ENCODE results near the gene FGD6. TPM values are rescaled to one million over a fixed set of nuclear protein-coding genes. Genes with fewer than 3 reads are reported as not detected.

The FGD6 gene
- total RNA-seq, 1 donor from 2014 or later: 11.9 TPM

- H3K27ac Mint-ChIP-seq (ENCODE audit: unreplicated experiment): no peak overlapping the region
- H3K36me3 Mint-ChIP-seq (ENCODE audit: unreplicated experiment): peaks cover 37% of the 10 kb centered on the region
- no peak for DNase-seq (ENCODE audit: extremely low spot score, unreplicated experiment)
- no peak overlapping the region for H3K4me3 Mint-ChIP-seq (ENCODE audit: unreplicated experiment)
- H3K9me3 Mint-ChIP-seq (ENCODE audit: unreplicated experiment): no peaks in the 10 kb centered on the region
- no peak for TF ChIP-seq CTCF (IDR thresholded peaks at IDR 0.05)
- H3K27me3 Mint-ChIP-seq (ENCODE audit: unreplicated experiment): no peaks in the 10 kb centered on the region
- no peaks in the 10 kb centered on the region for H3K4me1 Mint-ChIP-seq (ENCODE audit: unreplicated experiment)
Observed at GRCh38 chr12:95055057-95055456, 162.2 kb downstream of the FGD6 start.

- DNase-seq (ENCODE audit: extremely low spot score, unreplicated experiment): no peak
- Mint-ChIP-seq H3K36me3 (ENCODE audit: unreplicated experiment) (peaks cover 37% of the 10 kb centered on the region), H3K27ac (ENCODE audit: unreplicated experiment) (no peak overlapping the region), H3K9me3 (ENCODE audit: unreplicated experiment) (no peaks in the 10 kb centered on the region), H3K27me3 (ENCODE audit: unreplicated experiment) (no peaks in the 10 kb centered on the region), H3K4me3 (ENCODE audit: unreplicated experiment) (no peak overlapping the region), H3K4me1 (ENCODE audit: unreplicated experiment) (no peaks in the 10 kb centered on the region)
- no peak for TF ChIP-seq CTCF (IDR thresholded peaks at IDR 0.05)
Observed at GRCh38 chr12:95054206-95054605, 163.1 kb downstream of the FGD6 start.

GRCh38 chr12:95051241-95051640, 166.0 kb downstream of the FGD6 start:
- Mint-ChIP-seq H3K27me3 (ENCODE audit: unreplicated experiment) (no peaks in the 10 kb centered on the region), H3K27ac (ENCODE audit: unreplicated experiment) (no peak overlapping the region), H3K4me3 (ENCODE audit: unreplicated experiment) (no peak overlapping the region), H3K9me3 (ENCODE audit: unreplicated experiment) (no peaks in the 10 kb centered on the region), H3K36me3 (ENCODE audit: unreplicated experiment) (peaks cover 38% of the 10 kb centered on the region), H3K4me1 (ENCODE audit: unreplicated experiment) (no peaks in the 10 kb centered on the region)
- no peak for TF ChIP-seq CTCF (IDR thresholded peaks at IDR 0.05)
- no peak for DNase-seq (ENCODE audit: extremely low spot score, unreplicated experiment)

GRCh38 chr12:95037906-95038305, 179.4 kb downstream of the FGD6 start:
- no peaks in the 10 kb centered on the region for H3K9me3 Mint-ChIP-seq (ENCODE audit: unreplicated experiment)
- no peaks in the 10 kb centered on the region for H3K4me1 Mint-ChIP-seq (ENCODE audit: unreplicated experiment)
- no peak for DNase-seq (ENCODE audit: extremely low spot score, unreplicated experiment)
- TF ChIP-seq CTCF (IDR thresholded peaks at IDR 0.05): no peak
- H3K27me3 Mint-ChIP-seq (ENCODE audit: unreplicated experiment): no peaks in the 10 kb centered on the region
- H3K36me3 Mint-ChIP-seq (ENCODE audit: unreplicated experiment): peaks cover 21% of the 10 kb centered on the region
- no peak overlapping the region for H3K4me3 Mint-ChIP-seq (ENCODE audit: unreplicated experiment)
- no peak overlapping the region for H3K27ac Mint-ChIP-seq (ENCODE audit: unreplicated experiment)

- Mint-ChIP-seq H3K27me3 (ENCODE audit: unreplicated experiment) (no peaks in the 10 kb centered on the region), H3K36me3 (ENCODE audit: unreplicated experiment) (peaks cover 14% of the 10 kb centered on the region), H3K9me3 (ENCODE audit: unreplicated experiment) (no peaks in the 10 kb centered on the region), H3K4me1 (ENCODE audit: unreplicated experiment) (no peaks in the 10 kb centered on the region), H3K4me3 (ENCODE audit: unreplicated experiment) (no peak overlapping the region), H3K27ac (ENCODE audit: unreplicated experiment) (no peak overlapping the region)
- no peak for DNase-seq (ENCODE audit: extremely low spot score, unreplicated experiment)
- no peak for TF ChIP-seq CTCF (IDR thresholded peaks at IDR 0.05)
Observed at GRCh38 chr12:95034750-95035149, 182.5 kb downstream of the FGD6 start.

Other genes starting within 250 kb of the FGD6 start
- gene NDUFA12, start 213.8 kb downstream of the FGD6 start, total RNA-seq: 74.3 and 77.8 TPM in 2 replicates
- 50.0 and 53.4 TPM in 2 replicates for gene NR2C1, start 143.8 kb downstream of the FGD6 start, total RNA-seq
- 65.7 and 74.7 TPM in 2 replicates for gene VEZT, start 340 bp upstream of the FGD6 start, total RNA-seq